Activated CD8-positive, alpha-beta memory T cell treated with anti-CD3 and anti-CD28 coated beads, Interleukin-2, amount 50 U/mL, for 48 hours (primary cell): ENCODE measurements around the gene SRPK3.
A peak's percentile ranks its signal among the peaks of the same experiment; 100 is the strongest.

Source experiments
- DNase-seq: peaks from one replicate; pipeline ENCODE4 v3.0.0-alpha.2; 2020

The SRPK3 gene

DNA sequence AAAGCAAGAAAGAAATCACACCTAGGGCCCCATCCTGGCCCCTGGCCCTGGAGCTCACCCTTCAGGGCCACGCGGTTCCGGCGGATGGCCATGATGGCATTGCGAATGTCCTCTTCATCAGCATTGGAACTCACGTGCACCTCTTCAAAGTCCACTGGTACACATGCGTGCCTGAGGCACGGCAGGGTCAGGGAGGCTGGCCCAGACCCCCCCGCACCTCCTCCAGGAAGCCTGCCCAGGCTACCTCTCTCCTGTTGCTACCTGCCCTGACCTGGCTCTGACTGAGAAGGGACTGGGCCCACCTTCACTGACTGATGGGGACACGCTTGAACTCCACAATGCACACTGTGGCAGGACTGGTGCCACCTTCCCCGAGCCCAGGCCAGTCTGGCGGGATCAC lies 8.8 kb downstream of the SRPK3 start:
- no peak for DNase-seq

DNA sequence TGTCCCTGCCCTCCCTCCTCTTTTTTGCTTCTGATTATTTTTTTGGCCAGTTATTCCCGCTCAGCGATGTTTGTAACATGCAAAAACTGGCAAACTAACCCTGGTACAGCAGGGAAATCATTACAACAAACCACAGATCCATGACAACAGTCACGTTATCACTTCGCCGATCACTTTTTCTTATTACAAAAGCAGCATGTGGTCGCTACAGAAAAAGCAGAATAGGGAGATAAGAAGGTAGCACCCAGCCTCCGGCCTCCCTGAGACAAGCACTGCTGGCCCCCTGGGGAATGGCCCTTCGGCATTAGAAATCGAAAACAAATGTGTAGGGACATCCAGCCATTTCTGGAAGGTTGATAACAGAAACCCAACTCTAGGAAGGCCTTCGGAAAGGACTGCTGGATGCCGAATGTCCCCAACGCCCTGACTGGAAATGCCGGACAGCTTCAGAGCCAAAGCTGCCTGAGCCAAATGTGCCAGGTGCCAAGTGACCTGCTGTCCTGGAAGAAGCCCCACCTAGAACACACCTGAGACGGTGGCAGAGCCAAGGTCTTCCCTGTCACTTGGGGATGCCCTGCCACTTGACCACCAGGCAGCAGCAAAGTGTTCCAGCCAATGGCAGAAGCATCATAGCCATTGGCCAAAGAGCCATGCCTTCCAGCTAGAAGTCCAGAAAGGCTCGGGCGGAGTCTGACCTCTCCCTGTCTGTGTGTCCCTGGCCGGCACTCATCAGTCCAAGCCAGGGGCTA lies 10.4 kb downstream of the SRPK3 start:
- no peak for DNase-seq

DNA sequence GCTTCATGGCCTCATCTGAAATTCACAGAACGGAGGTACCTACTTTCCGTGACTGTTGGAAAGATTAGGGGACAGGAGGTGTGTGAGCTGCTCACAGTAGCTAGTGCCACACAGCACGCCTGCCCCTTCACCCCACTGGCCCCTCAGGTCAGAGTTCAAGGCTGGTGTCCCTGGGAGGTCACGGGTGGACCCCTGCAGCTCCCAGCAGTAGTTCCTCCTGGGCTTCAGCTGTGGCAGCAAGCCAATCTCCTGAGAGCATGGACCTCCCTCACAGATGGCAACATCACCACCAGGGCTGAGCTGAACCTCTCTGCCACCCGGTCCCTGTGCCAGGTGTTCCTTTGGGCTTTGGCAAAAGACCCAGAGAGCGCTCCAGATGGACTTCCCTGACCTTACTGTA lies 11.5 kb downstream of the SRPK3 start:
- no peak for DNase-seq

DNA sequence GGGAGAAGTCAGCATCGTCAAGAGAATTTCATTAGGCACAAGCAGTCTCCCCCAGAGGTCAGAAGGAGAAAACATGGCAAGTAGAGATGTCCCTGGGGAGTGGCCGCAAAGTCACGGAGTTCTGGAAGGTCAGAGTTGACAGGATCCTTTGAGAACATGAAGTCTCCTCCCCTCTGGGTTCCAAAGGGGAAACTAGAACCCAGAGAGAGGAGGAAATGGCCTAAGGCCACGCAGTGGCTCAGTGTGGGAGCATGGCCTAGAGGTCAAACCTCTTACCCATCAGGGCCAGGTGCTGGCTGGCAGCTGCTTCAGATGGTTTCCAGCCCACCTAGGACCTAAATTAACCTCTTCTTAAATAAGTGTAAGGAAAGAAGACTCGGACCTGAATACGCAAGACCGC lies 12.4 kb downstream of the SRPK3 start:
- no peak for DNase-seq

DNA sequence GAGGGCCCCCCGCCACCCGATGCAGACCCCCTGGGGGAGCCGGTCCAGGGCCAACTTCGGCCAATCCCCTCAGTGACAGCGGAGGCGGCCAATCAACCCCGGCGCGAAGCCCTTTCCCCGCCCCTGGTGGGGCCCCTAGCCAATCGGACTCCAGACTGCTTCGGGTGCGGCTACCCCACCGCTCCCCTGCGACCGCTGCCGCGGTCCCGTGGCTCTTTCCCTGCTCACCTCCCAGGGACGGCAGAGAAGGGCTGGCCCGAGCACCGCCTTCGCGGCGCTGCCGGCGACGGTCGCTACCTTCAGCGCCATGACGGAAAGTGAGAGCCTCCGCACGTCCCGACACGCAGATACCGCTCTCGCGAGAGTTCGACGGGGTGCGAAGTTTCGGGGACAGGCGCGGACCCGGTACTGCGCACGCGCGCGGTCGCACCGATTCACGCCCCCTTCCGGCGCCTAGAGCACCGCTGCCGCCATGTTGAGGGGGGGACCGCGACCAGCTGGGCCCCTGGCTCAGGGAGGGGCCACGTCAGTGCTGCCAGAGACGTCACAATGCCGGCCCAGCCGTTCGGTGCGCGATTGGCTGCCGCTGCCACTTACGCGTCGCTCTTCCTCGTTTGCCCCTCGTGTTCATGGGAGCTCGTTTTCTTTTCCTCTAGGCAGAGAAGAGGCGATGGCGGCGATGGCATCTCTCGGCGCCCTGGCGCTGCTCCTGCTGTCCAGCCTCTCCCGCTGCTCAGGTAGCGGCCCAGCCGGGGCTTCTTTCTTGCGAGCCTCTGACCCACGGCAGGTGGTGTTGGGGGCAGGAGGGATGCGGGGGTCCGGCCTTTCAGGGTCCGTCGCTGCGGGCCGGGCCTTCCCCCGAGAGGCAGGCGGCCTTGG lies 13.4 kb downstream of the SRPK3 start, which contains the start of the genes IDH3G and SSR4:
Gene IDH3G, minus strand, starts transcription at position 358 of the 879 bp plus-strand sequence. Its CDS starts 49 bp downstream, at position 309.
Gene SSR4, plus strand, starts transcription at position 651 of the 879 bp plus-strand sequence. Its CDS starts 20 bp downstream, at position 671.
- peak; percentile 93 for DNase-seq

DNA sequence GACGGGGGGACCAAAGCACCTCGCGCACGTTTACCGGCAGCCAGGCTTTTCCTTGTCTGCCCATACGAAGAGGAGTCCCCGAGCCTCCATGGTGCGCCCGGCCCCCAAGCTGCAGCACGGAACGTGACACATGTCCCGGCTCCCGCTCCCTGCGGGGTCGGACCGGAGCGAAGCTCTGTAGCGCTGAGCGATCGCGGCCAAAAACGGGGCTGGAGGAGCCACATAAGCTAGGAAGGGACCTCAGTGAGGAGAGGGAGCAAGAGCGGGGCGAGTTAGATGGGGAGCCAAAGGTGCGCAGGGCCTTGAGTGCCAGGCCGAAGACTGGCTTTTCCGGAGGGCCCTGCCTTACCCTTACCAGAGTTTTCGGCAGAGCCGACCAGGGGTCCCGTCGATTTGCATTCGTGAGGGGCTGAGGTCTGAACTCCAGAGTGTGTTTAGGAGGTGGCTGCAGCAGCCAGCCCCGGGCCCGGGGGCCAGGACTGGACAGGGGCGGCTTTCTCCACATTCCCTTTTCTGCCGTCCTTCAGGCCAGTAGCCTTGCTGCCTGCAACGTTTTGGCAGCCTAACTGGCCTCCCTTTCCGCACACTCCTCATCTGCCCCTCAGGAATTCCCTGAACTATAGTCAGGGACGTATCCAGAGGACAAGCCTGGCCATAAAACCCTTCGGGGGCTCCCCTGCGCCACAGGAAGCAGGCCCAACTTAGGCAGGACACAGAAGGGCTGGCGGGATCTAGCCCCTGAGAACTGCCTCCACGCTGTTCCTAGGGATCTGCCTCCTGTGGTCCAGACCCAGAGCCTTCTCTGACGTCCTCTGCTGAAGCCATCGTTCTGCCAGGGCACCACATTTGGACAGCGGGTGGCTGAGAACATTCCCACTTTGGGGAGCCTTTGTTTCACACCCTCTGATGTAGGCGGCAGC lies 14.3 kb downstream of the SRPK3 start:
- DNase-seq = no peak

DNA sequence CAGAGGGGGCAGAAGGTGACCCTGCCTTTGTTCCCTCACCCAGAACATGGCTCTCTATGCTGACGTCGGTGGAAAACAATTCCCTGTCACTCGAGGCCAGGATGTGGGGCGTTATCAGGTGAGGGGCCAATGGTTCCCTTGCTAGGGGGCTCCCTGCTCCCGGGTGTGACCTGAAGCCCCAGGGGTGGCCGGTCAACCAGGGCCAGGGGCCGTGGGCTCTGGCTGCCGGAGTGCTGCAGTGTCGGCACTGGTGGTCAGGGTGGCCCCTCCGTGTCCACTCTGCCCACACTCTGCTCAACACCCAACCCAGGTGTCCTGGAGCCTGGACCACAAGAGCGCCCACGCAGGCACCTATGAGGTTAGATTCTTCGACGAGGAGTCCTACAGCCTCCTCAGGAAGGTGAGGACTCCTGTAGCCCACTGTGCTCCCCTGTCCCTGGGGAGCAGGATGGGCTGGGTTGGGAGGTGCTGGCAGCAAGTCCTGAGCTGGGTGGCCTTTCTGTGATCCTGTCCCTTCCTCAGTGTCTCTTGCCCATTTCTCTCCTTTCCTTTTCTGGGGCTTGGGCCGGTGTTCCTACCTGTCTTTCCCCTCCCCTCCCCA lies 16.7 kb downstream of the SRPK3 start:
- DNase-seq = no peak

DNA sequence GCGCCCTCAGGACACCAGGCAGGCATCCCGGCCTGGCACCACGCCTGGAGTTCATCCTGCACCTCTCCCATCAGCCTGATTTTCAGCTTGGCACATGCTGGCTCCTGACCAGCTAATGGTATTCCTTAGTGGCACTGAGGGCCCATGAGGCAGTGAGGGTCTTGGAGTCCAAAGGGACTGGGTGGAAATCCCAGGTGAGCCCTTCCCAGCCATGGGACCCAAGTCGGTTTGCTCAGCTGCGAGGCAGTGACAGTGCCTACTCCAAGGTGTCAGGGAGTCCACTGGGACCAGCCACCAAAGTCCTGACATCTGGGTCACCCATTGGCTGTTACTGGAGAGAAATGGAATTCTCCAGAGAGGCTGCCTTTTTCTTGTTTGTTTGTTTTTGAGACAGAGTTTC lies 18.5 kb downstream of the SRPK3 start:
- DNase-seq = no peak

DNA sequence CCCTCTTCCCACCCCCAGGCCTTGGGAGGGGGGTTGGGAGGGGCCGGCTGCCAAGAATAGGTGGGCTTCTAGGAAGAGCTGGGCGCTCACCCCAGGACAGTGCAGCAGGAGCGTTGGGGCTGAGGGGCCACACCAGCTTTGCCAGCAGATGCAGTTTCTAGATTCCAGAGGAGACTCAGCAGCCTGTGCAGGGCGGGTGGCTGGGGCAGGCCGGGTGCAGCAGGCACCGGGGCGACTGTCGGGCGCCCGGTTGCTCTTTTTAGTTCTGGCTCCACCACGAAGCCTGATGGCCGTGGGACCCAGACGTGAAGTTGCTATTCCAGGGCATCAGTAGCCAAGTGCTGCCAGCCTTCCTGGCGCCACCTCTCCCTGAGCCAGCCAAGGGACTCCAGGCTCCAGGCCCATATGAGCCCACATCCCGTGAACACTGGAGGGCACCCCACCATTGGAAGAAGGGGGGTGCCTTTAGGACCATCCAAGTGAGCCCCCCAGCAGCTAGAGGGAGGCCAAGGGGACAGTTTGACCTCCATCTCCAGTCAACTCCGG lies 19.4 kb downstream of the SRPK3 start:
- no peak for DNase-seq

DNA sequence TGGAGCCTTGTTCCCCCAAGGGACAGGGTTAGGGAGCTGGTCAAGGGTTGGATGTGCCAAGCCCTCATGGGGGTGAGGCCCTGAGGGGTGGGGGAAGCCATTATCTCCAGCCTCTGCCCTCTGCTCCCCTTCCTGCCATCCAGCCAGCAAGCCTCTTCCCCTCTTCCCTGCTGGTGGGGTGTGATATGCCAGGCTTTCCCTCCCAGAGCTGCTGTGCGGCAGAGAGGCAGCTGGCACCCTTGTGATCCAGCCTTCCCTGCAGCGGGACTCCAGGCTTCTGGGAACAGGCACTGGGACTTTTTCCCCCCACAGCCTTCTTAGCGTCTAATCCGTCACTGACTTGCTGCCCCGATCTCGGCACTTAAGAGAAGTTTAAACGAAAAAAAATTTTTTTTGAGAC lies 19.9 kb downstream of the SRPK3 start:
- no peak for DNase-seq

DNA sequence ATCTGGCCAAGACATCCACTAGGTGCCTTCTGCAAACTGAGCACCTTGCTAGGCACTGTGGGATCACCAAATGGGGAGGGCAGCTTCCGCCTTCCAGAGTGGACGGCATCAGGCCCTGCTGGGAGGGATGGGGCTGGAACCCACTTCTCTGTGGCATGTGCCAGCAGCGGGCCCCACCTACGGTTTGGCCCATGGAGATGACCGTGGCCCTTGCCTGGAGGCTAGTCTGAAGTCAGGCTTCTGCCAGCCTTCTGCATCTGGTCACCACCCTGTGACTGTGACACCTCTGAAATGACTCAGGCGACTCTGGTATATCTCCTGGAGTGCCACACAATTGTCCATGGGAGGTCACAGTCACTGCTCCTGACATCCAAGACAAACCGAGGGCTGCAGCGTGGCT lies 20.8 kb downstream of the SRPK3 start:
- DNase-seq = no peak

DNA sequence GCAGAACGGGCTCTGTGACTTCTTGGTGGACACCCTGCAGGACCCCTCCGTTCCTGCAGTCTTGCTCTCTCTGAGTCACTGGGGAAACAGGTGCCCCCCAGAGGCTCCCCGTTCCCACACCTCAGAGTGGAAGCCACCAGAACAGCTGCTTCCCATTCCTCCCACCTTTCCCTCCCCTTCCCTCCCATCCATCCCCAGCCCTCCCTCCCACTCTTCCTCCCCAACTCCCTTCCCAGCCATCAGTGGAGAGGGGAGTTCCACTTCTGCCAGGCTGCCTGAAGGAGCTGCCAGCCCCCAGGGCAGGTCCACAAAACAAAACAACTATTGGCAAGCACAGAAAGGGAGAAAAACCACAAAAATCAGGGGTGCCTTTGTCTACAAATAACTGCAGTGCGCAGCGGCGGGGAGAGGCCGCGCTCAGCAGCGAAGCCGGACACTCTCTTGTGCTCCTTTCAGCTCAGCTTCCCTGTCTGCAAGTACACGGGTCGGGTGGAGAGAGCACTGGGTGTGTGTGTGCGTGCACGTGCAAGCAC lies 21.7 kb downstream of the SRPK3 start:
- no peak for DNase-seq

DNA sequence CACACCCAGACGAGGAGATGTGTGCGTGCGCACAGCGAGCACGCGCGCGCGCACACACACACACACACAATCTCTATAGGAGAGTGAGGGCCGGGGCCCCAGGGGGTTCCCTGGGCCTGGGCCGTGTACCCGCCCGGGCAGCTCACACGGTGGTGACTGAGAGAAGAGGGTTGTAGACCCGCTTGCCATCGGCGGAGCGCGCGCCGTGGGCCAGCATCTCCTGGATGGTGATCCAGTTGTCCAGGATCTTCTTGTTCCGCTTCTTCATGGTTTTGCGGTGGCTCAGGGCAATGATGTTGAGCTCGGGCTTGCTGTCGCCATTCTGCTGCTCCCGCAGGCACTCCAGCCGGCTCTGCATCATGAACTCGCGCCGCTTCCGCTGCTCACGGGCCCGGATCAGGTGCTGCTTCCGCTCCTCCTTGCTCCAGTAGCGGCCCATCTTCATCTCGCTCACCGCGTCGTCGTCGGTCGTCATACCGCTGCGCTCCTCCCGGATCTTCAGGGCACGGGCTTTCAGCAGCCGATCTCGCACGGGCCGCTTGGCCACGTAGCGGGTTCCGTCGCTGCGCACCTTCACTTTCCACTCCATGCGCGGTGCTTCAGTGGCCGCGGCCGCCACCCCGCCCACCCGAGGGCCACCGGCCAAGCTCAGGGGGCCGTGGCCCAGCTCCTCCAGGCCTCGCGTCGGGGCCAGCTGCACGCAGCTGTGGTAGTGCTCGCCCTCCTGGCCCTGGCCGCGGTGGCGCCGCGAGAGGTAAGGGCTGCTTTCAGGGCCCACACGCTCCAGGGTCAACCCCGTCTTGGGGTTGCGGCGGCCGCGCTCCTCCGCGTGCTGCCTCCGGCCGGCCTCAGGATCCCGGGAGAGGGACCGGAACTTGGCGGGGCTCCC lies 22.6 kb downstream of the SRPK3 start:
- no peak for DNase-seq

DNA sequence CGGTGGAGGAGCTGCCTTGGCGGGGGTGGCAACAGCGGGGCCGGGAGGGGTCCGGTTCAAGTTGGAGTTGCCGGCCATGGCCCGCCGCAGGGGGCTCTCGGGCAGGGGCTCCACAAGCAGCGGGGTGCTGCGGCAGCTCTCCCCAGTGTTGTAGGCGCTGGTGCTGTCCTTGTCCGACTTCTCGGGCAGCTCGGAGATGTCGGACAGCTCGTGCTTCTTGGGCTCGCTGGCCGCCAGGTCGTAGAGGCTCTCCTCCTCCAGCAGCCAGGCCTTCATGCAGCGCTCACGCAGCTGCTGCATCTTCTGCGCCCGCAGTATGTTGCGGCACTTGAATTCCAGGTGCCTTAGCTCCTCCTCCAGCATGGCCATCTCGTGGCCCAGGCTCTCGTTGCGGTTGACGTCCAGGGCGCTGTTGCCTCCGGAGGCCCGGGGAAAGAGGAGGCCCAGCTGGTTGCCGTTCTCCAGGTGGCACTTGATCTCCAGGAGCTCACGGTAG lies 23.3 kb downstream of the SRPK3 start:
- DNase-seq = no peak

DNA sequence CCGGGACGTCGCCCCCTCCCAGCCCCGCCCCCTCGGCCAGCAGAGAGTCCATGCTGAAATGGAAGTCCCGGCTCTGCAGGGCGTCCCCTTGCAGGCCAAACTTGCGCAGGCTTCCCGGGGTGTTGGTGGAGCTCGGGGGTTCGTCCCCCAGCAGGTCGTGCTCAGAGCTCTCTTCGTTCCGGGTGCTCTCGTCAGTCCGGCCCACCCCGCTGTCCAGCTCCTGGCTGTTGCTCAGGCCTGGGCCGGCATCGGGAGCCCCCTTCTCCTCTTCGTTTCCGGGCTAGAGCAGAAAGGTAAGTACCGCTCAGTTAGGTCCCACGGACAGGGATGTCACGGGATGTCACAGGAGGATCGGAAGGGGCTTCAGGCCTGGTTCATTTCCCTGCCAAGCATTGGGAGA lies 23.8 kb downstream of the SRPK3 start:
- no peak for DNase-seq

DNA sequence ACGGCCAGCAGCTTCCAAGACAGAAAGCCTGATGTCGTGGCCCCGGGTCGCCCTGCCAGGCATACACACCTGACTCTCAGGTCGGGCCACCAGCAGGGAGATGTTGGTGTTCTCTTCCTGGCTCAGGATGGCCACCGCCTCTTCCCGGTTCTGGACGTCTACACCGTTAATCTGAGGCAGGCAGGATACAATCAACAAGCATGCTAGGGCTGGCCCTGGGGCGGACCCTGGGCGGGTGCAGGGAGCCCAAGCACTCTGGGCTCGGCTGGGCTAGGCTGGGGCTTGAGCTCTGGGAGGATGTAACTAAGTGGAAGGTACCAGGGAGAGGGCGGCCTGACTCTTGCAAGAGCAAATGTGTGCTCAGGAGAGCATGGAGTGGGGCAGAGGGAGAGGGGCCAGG lies 24.6 kb downstream of the SRPK3 start:
- DNase-seq = no peak

DNA sequence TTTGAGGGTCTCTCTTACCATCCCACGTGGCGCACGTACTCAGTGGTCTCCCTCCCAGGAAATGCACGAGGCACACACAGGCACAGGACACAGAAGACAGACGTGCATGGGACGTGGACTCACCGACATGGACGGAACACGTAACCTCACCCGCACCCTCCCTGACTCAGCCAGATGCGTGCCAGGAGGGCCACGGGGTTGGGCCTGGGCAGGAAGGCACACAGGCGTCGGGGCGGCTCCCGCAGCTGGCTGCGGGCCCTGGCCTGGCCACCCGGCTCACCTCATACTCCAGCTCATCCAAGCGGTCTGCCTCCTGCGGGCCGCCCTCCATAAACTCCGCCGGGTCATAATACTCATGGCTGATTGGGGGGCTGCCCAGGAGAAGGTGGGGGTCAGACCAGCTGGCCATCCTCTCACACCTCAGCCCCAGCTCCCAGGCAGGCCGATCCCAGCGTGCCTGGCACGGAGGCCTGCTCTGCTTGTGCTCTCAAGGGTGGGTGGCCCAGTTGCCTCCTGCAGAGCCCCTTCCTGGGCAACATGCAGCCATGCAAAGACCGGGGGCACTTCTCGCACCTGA lies 26.2 kb downstream of the SRPK3 start:
- no peak for DNase-seq

DNA sequence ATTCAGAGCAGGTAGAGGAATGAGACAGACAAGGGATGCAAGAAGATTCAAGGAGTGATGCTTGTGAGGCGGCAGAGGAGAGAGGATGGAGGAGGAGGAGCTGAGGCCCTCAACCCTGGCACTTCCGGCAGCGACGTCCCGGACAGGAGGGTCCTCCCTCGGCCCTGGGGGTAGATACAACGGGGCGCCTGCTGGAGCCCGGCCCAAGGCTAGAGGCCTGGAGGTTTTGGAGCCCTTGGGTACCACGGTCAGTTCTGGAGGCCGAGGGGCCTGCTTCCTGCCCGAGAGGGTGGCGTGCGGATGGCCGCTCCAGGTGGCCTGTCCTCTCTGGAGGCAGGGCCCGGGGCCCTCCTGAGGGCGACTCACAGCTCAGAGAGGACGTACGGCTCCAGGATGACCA lies 27.1 kb downstream of the SRPK3 start:
- DNase-seq = no peak

DNA sequence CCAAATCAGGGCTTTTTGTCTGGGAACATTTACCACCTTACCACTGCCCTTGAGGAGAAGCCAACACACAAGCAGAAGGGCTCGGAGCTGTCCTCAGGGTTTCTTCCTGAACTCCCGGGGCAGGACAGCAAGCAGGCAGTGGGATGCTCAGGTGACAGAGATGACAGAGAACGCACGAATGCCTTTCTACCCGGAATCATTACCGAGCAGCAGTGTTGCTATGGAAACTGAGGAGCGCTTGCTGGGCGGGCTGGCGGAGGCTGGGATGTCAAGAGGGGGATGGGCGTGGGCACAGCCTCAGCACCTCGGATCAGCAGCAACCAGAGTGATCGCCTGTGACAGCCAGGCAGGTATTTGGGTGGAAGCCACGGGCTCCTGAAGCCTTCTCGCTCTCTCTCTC lies 31.4 kb downstream of the SRPK3 start:
- no peak for DNase-seq

DNA sequence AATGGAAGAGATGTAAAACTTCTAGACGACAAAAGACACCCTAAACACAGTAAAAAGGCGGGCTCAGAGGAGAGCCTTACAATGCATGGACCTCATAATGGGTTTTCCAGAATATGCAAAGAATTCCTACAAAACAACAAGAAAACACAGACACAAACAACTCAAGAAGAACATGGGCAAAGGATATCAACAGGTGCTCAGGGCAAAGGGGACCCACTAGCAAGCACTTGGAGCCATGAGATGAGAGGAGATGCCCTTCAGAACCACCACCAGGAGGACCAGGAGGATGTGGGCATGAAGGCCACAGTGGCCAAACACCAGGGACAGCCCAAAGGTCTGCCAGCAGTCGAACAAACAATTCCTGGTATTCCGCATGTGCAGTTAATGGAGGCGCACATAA lies 32.3 kb downstream of the SRPK3 start:
- DNase-seq = no peak
